Skeletal muscle tissue (tissue), 4 donors: ENCODE data around the gene PDE8B. TPM values are rescaled to one million over a fixed set of nuclear protein-coding genes. Genes with fewer than 3 reads are reported as not detected.

Experiments
- H3K27ac ChIP-seq: one replicate; pipeline ENCODE4 v1.7.0; 2013; ENCODE audit warnings: mild to moderate bottlenecking, low read depth, low read length, inconsistent platforms
- H3K27me3 ChIP-seq, 3 donors: one replicate each; pipeline ENCODE4 v1.7.0; 2013; ENCODE audit warnings: low read length in 3 of 3; ENCODE audit not compliant: control insufficient read depth in 3 of 3, insufficient read depth in 3 of 3
- H3K36me3 ChIP-seq, 3 donors: one replicate each; pipeline ENCODE4 v1.7.0; 2013; ENCODE audit warnings: low read length in 3 of 3; ENCODE audit not compliant: control insufficient read depth in 3 of 3, insufficient read depth in 3 of 3
- H3K4me1 ChIP-seq, 3 donors: one replicate each; pipeline ENCODE4 v1.7.0; 2013; ENCODE audit warnings: low read length in 3 of 3, mild to moderate bottlenecking in 3 of 3; ENCODE audit not compliant: control insufficient read depth in 3 of 3, insufficient read depth in 3 of 3
- H3K4me3 ChIP-seq, 3 donors: one replicate each; pipeline ENCODE4 v1.7.0; 2013; ENCODE audit warnings: low read length in 3 of 3
- H3K9ac ChIP-seq, 3 donors: one replicate each; pipeline ENCODE4 v1.7.0; 2013; ENCODE audit warnings: low read length in 3 of 3, mild to moderate bottlenecking in 3 of 3, moderate library complexity in 2 of 3, low read depth in 1 of 3
- H3K9me3 ChIP-seq, 3 donors: one replicate each; pipeline ENCODE4 v1.7.0; 2013; ENCODE audit warnings: low read length in 3 of 3; ENCODE audit not compliant: control insufficient read depth in 3 of 3
- total RNA-seq: library from RNA; depleted of rRNA; stranded (reverse); fragments of >200 nt; gene quantifications from one replicate; pipeline ENCODE4 v1.2.3, GENCODE V29; 2014
- donor health status: Osteomylitis.

PDE8B gene
- total RNA-seq, 1 donor from 2014 or later, result 1.0 TPM

GRCh38 chr5:77189421-77189820, 21.1 kb upstream of the PDE8B start:
- Histone ChIP-seq H3K27me3 (no peaks in the 10 kb centered on the region), H3K9ac (no peak overlapping the region), H3K27ac (no peak overlapping the region), H3K4me1 (no peaks in the 10 kb centered on the region), H3K36me3 (no peaks in the 10 kb centered on the region), H3K4me3 (no peak overlapping the region), H3K9me3 (no peaks in the 10 kb centered on the region)

- H3K4me3 ChIP-seq, result no peak overlapping the region
- H3K36me3 ChIP-seq, result no peaks in the 10 kb centered on the region
- no peak overlapping the region for H3K9ac ChIP-seq
- peaks cover 0 to 3% (median 0%) of the 10 kb centered on the region in 3 donors for H3K9me3 ChIP-seq
- no peaks in the 10 kb centered on the region for H3K4me1 ChIP-seq
- no peak overlapping the region for H3K27ac ChIP-seq
- H3K27me3 ChIP-seq, result no peaks in the 10 kb centered on the region
Measured at GRCh38 chr5:77192441-77193050, 17.9 kb upstream of the PDE8B start.

GRCh38 chr5:77194762-77195161, 15.7 kb upstream of the PDE8B start:
- no peak overlapping the region for H3K9ac ChIP-seq
- no peaks in the 10 kb centered on the region for H3K36me3 ChIP-seq
- no peaks in the 10 kb centered on the region for H3K27me3 ChIP-seq
- no peak overlapping the region for H3K27ac ChIP-seq
- no peak overlapping the region for H3K4me3 ChIP-seq
- H3K4me1 ChIP-seq, result no peaks in the 10 kb centered on the region
- H3K9me3 ChIP-seq, result peaks cover 0 to 5% (median 0%) of the 10 kb centered on the region in 3 donors

GRCh38 chr5:77197840-77198554, 12.5 kb upstream of the PDE8B start:
- Histone ChIP-seq H3K36me3 (no peaks in the 10 kb centered on the region), H3K27ac (no peak overlapping the region), H3K27me3 (no peaks in the 10 kb centered on the region), H3K4me1 (no peaks in the 10 kb centered on the region), H3K4me3 (no peak overlapping the region), H3K9me3 (peaks cover 0 to 5% (median 0%) of the 10 kb centered on the region in 3 donors), H3K9ac (no peak overlapping the region)

GRCh38 chr5:77200663-77201062, 9.8 kb upstream of the PDE8B start:
- H3K27me3 ChIP-seq, result no peaks in the 10 kb centered on the region
- no peaks in the 10 kb centered on the region for H3K36me3 ChIP-seq
- H3K27ac ChIP-seq, result no peak overlapping the region
- no peak overlapping the region for H3K4me3 ChIP-seq
- H3K4me1 ChIP-seq, result no peaks in the 10 kb centered on the region
- peaks cover 0 to 2% (median 0%) of the 10 kb centered on the region in 3 donors for H3K9me3 ChIP-seq
- H3K9ac ChIP-seq, result no peak overlapping the region

- Histone ChIP-seq H3K9ac (no peak overlapping the region), H3K4me1 (no peaks in the 10 kb centered on the region), H3K36me3 (no peaks in the 10 kb centered on the region), H3K27ac (no peak overlapping the region), H3K9me3 (peaks cover 0 to 2% (median 0%) of the 10 kb centered on the region in 3 donors), H3K27me3 (no peaks in the 10 kb centered on the region), H3K4me3 (no peak overlapping the region)
Measured at GRCh38 chr5:77202145-77202544, 8.3 kb upstream of the PDE8B start.

GRCh38 chr5:77204967-77205366, 5.5 kb upstream of the PDE8B start:
- no peaks in the 10 kb centered on the region for H3K4me1 ChIP-seq
- H3K9me3 ChIP-seq, result no peaks in the 10 kb centered on the region
- no peak overlapping the region for H3K4me3 ChIP-seq
- H3K9ac ChIP-seq, result no peak overlapping the region
- peaks cover 6 to 11% (median 7%) of the 10 kb centered on the region in 3 donors for H3K27me3 ChIP-seq
- H3K27ac ChIP-seq, result no peak overlapping the region
- H3K36me3 ChIP-seq, result no peaks in the 10 kb centered on the region

- no peaks in the 10 kb centered on the region for H3K9me3 ChIP-seq
- H3K27ac ChIP-seq, result no peak overlapping the region
- peaks cover 5 to 8% (median 6%) of the 10 kb centered on the region in 3 donors for H3K4me1 ChIP-seq
- peaks cover 21 to 33% (median 32%) of the 10 kb centered on the region in 3 donors for H3K27me3 ChIP-seq
- H3K4me3 ChIP-seq, result no peak overlapping the region
- no peaks in the 10 kb centered on the region for H3K36me3 ChIP-seq
- H3K9ac ChIP-seq, result no peak overlapping the region
Measured at GRCh38 chr5:77208507-77209163, 1.8 kb upstream of the PDE8B start.

- no peaks in the 10 kb centered on the region for H3K36me3 ChIP-seq
- H3K4me1 ChIP-seq, result peaks cover 5 to 8% (median 6%) of the 10 kb centered on the region in 3 donors
- no peak overlapping the region for H3K27ac ChIP-seq
- no peak overlapping the region for H3K4me3 ChIP-seq
- peaks cover 21 to 40% (median 32%) of the 10 kb centered on the region in 3 donors for H3K27me3 ChIP-seq
- no peak overlapping the region for H3K9ac ChIP-seq
- no peaks in the 10 kb centered on the region for H3K9me3 ChIP-seq
Measured at GRCh38 chr5:77209495-77210090, 887 bp upstream of the PDE8B start.
